Gastroesophageal sphincter (tissue), 4 donors: ENCODE measurements around the gene NTMT1. TPM values are rescaled to one million over a fixed set of nuclear protein-coding genes. Genes with fewer than 3 reads are reported as not detected.
"Not testable (repeated sequence)": the region's sequence is repeated elsewhere in the genome, so short reads cannot be mapped to it uniquely, and the experiment has no call there.

Source experiments
- ATAC-seq: fragments of 150-250 bp; one replicate; pipeline ENCODE4 v1.9.1; 2016; ENCODE audit warnings: mild to moderate bottlenecking, moderate library complexity
- H3K27ac ChIP-seq, 4 donors: fragments of 200-600 bp; sonication (generic) in 3 of 4; 1 replicate in 3 of 4; 2 replicates in 1 of 4; pipeline ENCODE4 v1.5.1; 2016 to 2019
- H3K27me3 ChIP-seq: fragments of 200-600 bp; sonication (generic); one replicate; pipeline ENCODE4 v1.5.1; 2019
- H3K36me3 ChIP-seq, 2 donors: fragments of 200-600 bp; sonication (generic); one replicate each; pipeline ENCODE4 v1.5.1; 2019; ENCODE audit warnings: control low read depth in 1 of 2
- H3K4me1 ChIP-seq, 3 donors: fragments of 200-600 bp; sonication (generic); 1 replicate in 2 of 3; 2 replicates in 1 of 3; pipeline ENCODE4 v1.5.1; 2016 to 2019; ENCODE audit warnings: control low read depth in 2 of 3
- H3K4me3 ChIP-seq, 2 donors: fragments of 200-600 bp; sonication (generic); one replicate each; pipeline ENCODE4 v1.5.1; 2019; ENCODE audit warnings: mild to moderate bottlenecking in 1 of 2, moderate library complexity in 1 of 2
- H3K9me3 ChIP-seq, 3 donors: fragments of 200-600 bp; sonication (generic); one replicate each; pipeline ENCODE4 v1.5.1; 2017 to 2019; ENCODE audit warnings: control low read depth in 2 of 3
- CTCF ChIP-seq, 4 experiments: fragments of 200-600 bp in 2 of 4; fragments of 450-650 bp in 2 of 4; sonication (generic) in 1 of 4; IDR thresholded peaks; one replicate each; pipeline ENCODE4 v1.5.1; 2017 to 2019; ENCODE audit warnings: antibody characterized with exemption in 4 of 4, mild to moderate bottlenecking in 2 of 4, moderate library complexity in 2 of 4
- EP300 ChIP-seq: sonication (generic); formaldehyde crosslinking; IDR thresholded peaks from one replicate; pipeline ENCODE4 v1.6.1; 2017; ENCODE audit warnings: antibody characterized with exemption, mild to moderate bottlenecking
- POLR2A ChIP-seq, 2 donors: fragments of 450-650 bp; IDR thresholded peaks; one replicate each; pipeline ENCODE4 v1.6.1; 2017; ENCODE audit warnings: antibody characterized with exemption in 2 of 2, mild to moderate bottlenecking in 2 of 2, moderate library complexity in 1 of 2
- POLR2AphosphoS5 ChIP-seq: sonication (generic); formaldehyde crosslinking; IDR thresholded peaks from one replicate; pipeline ENCODE4 v1.6.1; 2017; ENCODE audit warnings: antibody characterized with exemption
- WGBS, 2 donors: methylation state at CpG; one replicate each; pipeline ENCODE4 v1.1.5; 2018; ENCODE audit warnings: low coverage in 1 of 2; 5-methylcytosine and 5-hydroxymethylcytosine counted together
- total RNA-seq, 4 donors: library from RNA; depleted of rRNA; stranded (reverse); fragments of >200 nt; gene quantifications; one replicate each; pipeline ENCODE4 v1.1.0, GENCODE V29; 2016

The NTMT1 gene
- total RNA-seq, 4 donors from 2014 or later = 12.8 to 24.0 (median 21.8) TPM

- H3K36me3 ChIP-seq = no peaks in the 10 kb centered on the region
- TF ChIP-seq CTCF (IDR thresholded peaks at IDR 0.05) (no peak), POLR2AphosphoS5 (no peak), EP300 (no peak), POLR2A (IDR thresholded peaks at IDR 0.05) (no peak)
- no peak for ATAC-seq
- 80% methylated on average over 2 of the region's 12 CpGs; no CpG with 5 or more reads in 1 of the 2 donors for WGBS, 2 donors
- peaks cover 0 to 12% (median 0%) of the 10 kb centered on the region in 3 donors for H3K4me1 ChIP-seq
- no peaks in the 10 kb centered on the region for H3K9me3 ChIP-seq
- H3K27me3 ChIP-seq = no peaks in the 10 kb centered on the region
- no peak overlapping the region for H3K27ac ChIP-seq
- no peak overlapping the region for H3K4me3 ChIP-seq
Observed at GRCh38 chr9:129656795-129657390, 30.9 kb downstream of the NTMT1 start.

GRCh38 chr9:129661029-129661428 lies 35.1 kb downstream of the NTMT1 start:
- WGBS, 2 donors = 78 to 87% methylated on average over 1 to 2 of the region's 2 CpGs
- Histone ChIP-seq H3K4me1 (peaks cover 0 to 11% (median 6%) of the 10 kb centered on the region in 3 donors), H3K4me3 (no peak overlapping the region), H3K36me3 (no peaks in the 10 kb centered on the region), H3K27ac (no peak overlapping the region), H3K27me3 (peaks cover 26% of the 10 kb centered on the region), H3K9me3 (no peaks in the 10 kb centered on the region)
- no peak for ATAC-seq
- no peak for TF ChIP-seq CTCF (IDR thresholded peaks at IDR 0.05)
- no peak for TF ChIP-seq POLR2A (IDR thresholded peaks at IDR 0.05)
- no peak for TF ChIP-seq POLR2AphosphoS5
- no peak for TF ChIP-seq EP300

GRCh38 chr9:129662239-129662638 lies 36.3 kb downstream of the NTMT1 start:
- peaks cover 38% of the 10 kb centered on the region for H3K27me3 ChIP-seq
- 39 to 63% methylated on average over 2 of the region's 3 CpGs for WGBS, 2 donors
- ATAC-seq, H3K36me3 ChIP-seq, H3K9me3 ChIP-seq, H3K4me3 ChIP-seq, H3K27ac ChIP-seq: not testable (repeated sequence)
- peaks cover 0 to 23% (median 9%) of the 10 kb centered on the region in 3 donors for H3K4me1 ChIP-seq

GRCh38 chr9:129664746-129665388 lies 38.9 kb downstream of the NTMT1 start:
- Histone ChIP-seq H3K36me3 (no peaks in the 10 kb centered on the region), H3K4me3 (peak overlapping the region; percentile 4 to 55), H3K4me1 (peaks cover 0 to 23% (median 9%) of the 10 kb centered on the region in 3 donors), H3K27me3 (peaks cover 49% of the 10 kb centered on the region), H3K9me3 (no peaks in the 10 kb centered on the region), H3K27ac (peak overlapping the region in 1 of 4 donors; percentile 64)
- WGBS, 2 donors = 40 to 43% methylated on average over 1 to 12 of the region's 36 CpGs
- peak; percentile 42 for ATAC-seq
- TF ChIP-seq POLR2AphosphoS5 (no peak), POLR2A (IDR thresholded peaks at IDR 0.05) (no peak), EP300 (no peak), CTCF (IDR thresholded peaks at IDR 0.05) (no peak)

- ATAC-seq = peak; percentile 65
- no peaks in the 10 kb centered on the region for H3K9me3 ChIP-seq
- peaks cover 0 to 23% (median 9%) of the 10 kb centered on the region in 3 donors for H3K4me1 ChIP-seq
- no peak for TF ChIP-seq CTCF (IDR thresholded peaks at IDR 0.05)
- H3K36me3 ChIP-seq = no peaks in the 10 kb centered on the region
- WGBS, 2 donors = 0% methylated on average over 1 to 4 of the region's 37 CpGs
- peak within 1 kb of the TSS in 2 of 4 donors; percentile 54 to 64 for H3K27ac ChIP-seq
- H3K4me3 ChIP-seq = peak within 1 kb of the TSS; percentile 10 to 55
- peaks cover 49% of the 10 kb centered on the region for H3K27me3 ChIP-seq
Observed at GRCh38 chr9:129665389-129665775, 39.4 kb downstream of the NTMT1 start, which contains the start of gene PRRX2. Gene PRRX2, plus strand, starts transcription at chr9:129665647. Its CDS starts 221 bp downstream, at chr9:129665868.
